ENCODE measurements around the gene RAB3C.

RAB3C gene

GRCh38 chr5:58724992-58725391, 142.1 kb downstream of the RAB3C start:
- H3K36me3 ChIP-seq, result no peaks in the 10 kb centered on the region
- H3K9ac ChIP-seq, result no peak overlapping the region
- no peaks in the 10 kb centered on the region for H4K20me1 ChIP-seq
- no peak overlapping the region for H3K4me3 ChIP-seq
- H3K9me3 ChIP-seq, result no peaks in the 10 kb centered on the region
- H3K4me1 ChIP-seq, result no peaks in the 10 kb centered on the region
- no peak overlapping the region for H3K4me2 ChIP-seq
- H3K27me3 ChIP-seq, result no peaks in the 10 kb centered on the region
- no peak overlapping the region for H3K27ac ChIP-seq
- no peak for TF ChIP-seq Cebpa-rat (IDR thresholded peaks at IDR 0.05)

- Histone ChIP-seq H3K27me3 (no peaks in the 10 kb centered on the region), H3K4me2 (no peak overlapping the region), H3K27ac (no peak overlapping the region), H3K4me1 (no peaks in the 10 kb centered on the region), H3K9me3 (no peaks in the 10 kb centered on the region), H3K9ac (no peak overlapping the region), H3K36me3 (no peaks in the 10 kb centered on the region), H3K4me3 (no peak overlapping the region), H4K20me1 (no peaks in the 10 kb centered on the region)
- no peak for TF ChIP-seq Cebpa-rat (IDR thresholded peaks at IDR 0.05)
Measured at GRCh38 chr5:58731641-58732040, 148.8 kb downstream of the RAB3C start.

GRCh38 chr5:58735637-58736036, 152.8 kb downstream of the RAB3C start:
- no peak for TF ChIP-seq Cebpa-rat (IDR thresholded peaks at IDR 0.05)
- Histone ChIP-seq H3K36me3 (no peaks in the 10 kb centered on the region), H3K27ac (no peak overlapping the region), H3K4me3 (no peak overlapping the region), H3K27me3 (no peaks in the 10 kb centered on the region), H3K4me1 (no peaks in the 10 kb centered on the region), H4K20me1 (no peaks in the 10 kb centered on the region), H3K4me2 (no peak overlapping the region), H3K9ac (no peak overlapping the region), H3K9me3 (no peaks in the 10 kb centered on the region)

GRCh38 chr5:58736214-58736613, 153.3 kb downstream of the RAB3C start:
- Histone ChIP-seq H3K27me3 (no peaks in the 10 kb centered on the region), H3K4me1 (no peaks in the 10 kb centered on the region), H3K4me3 (no peak overlapping the region), H3K27ac (no peak overlapping the region), H4K20me1 (no peaks in the 10 kb centered on the region), H3K9me3 (no peaks in the 10 kb centered on the region), H3K36me3 (no peaks in the 10 kb centered on the region), H3K9ac (no peak overlapping the region), H3K4me2 (no peak overlapping the region)
- no peak for TF ChIP-seq Cebpa-rat (IDR thresholded peaks at IDR 0.05)

- Histone ChIP-seq H3K27ac (no peak overlapping the region), H3K4me1 (no peaks in the 10 kb centered on the region), H4K20me1 (no peaks in the 10 kb centered on the region), H3K36me3 (no peaks in the 10 kb centered on the region), H3K9me3 (no peaks in the 10 kb centered on the region), H3K4me3 (no peak overlapping the region), H3K27me3 (no peaks in the 10 kb centered on the region), H3K4me2 (no peak overlapping the region), H3K9ac (no peak overlapping the region)
- TF ChIP-seq Cebpa-rat (IDR thresholded peaks at IDR 0.05), result no peak
Measured at GRCh38 chr5:58737671-58738070, 154.8 kb downstream of the RAB3C start.

GRCh38 chr5:58738336-58738735, 155.5 kb downstream of the RAB3C start:
- Histone ChIP-seq H3K4me2 (no peak overlapping the region), H3K9me3 (no peaks in the 10 kb centered on the region), H3K4me1 (no peaks in the 10 kb centered on the region), H3K27me3 (no peaks in the 10 kb centered on the region), H3K4me3 (no peak overlapping the region), H3K27ac (no peak overlapping the region), H3K9ac (no peak overlapping the region), H4K20me1 (no peaks in the 10 kb centered on the region), H3K36me3 (no peaks in the 10 kb centered on the region)
- TF ChIP-seq Cebpa-rat (IDR thresholded peaks at IDR 0.05), result no peak

- Histone ChIP-seq H3K9me3 (no peaks in the 10 kb centered on the region), H3K4me2 (no peak overlapping the region), H3K27ac (no peak overlapping the region), H3K4me1 (no peaks in the 10 kb centered on the region), H4K20me1 (no peaks in the 10 kb centered on the region), H3K4me3 (no peak overlapping the region), H3K27me3 (no peaks in the 10 kb centered on the region), H3K9ac (no peak overlapping the region), H3K36me3 (no peaks in the 10 kb centered on the region)
- TF ChIP-seq Cebpa-rat (IDR thresholded peaks at IDR 0.05), result no peak
Measured at GRCh38 chr5:58739051-58739450, 156.2 kb downstream of the RAB3C start.

GRCh38 chr5:58740956-58741355, 158.1 kb downstream of the RAB3C start:
- Histone ChIP-seq H3K27ac (no peak overlapping the region), H3K4me3 (no peak overlapping the region), H4K20me1 (no peaks in the 10 kb centered on the region), H3K36me3 (no peaks in the 10 kb centered on the region), H3K4me2 (no peak overlapping the region), H3K9ac (no peak overlapping the region), H3K27me3 (no peaks in the 10 kb centered on the region), H3K9me3 (no peaks in the 10 kb centered on the region), H3K4me1 (no peaks in the 10 kb centered on the region)
- no peak for TF ChIP-seq Cebpa-rat (IDR thresholded peaks at IDR 0.05)

GRCh38 chr5:58745350-58745749, 162.5 kb downstream of the RAB3C start:
- Histone ChIP-seq H3K9ac (no peak overlapping the region), H3K27me3 (no peaks in the 10 kb centered on the region), H3K36me3 (no peaks in the 10 kb centered on the region), H3K9me3 (no peaks in the 10 kb centered on the region), H4K20me1 (no peaks in the 10 kb centered on the region), H3K4me1 (no peaks in the 10 kb centered on the region), H3K4me3 (no peak overlapping the region), H3K27ac (no peak overlapping the region), H3K4me2 (no peak overlapping the region)
- no peak for TF ChIP-seq Cebpa-rat (IDR thresholded peaks at IDR 0.05)

- no peaks in the 10 kb centered on the region for H3K36me3 ChIP-seq
Measured at GRCh38 chr5:58746321-58746720, 163.4 kb downstream of the RAB3C start.

GRCh38 chr5:58750036-58750435, 167.2 kb downstream of the RAB3C start:
- H3K4me3 ChIP-seq, result no peak overlapping the region
- no peak overlapping the region for H3K4me2 ChIP-seq
- no peaks in the 10 kb centered on the region for H3K4me1 ChIP-seq
- H3K9ac ChIP-seq, result no peak overlapping the region
- no peaks in the 10 kb centered on the region for H4K20me1 ChIP-seq
- TF ChIP-seq Cebpa-rat (IDR thresholded peaks at IDR 0.05), result no peak
- no peaks in the 10 kb centered on the region for H3K9me3 ChIP-seq
- no peaks in the 10 kb centered on the region for H3K27me3 ChIP-seq
- H3K36me3 ChIP-seq, result no peaks in the 10 kb centered on the region
- no peak overlapping the region for H3K27ac ChIP-seq

More at GRCh38 chr5:58746321-58746720, 163.4 kb downstream of the RAB3C start:
- Histone ChIP-seq H3K4me3 (no peak overlapping the region), H3K27ac (no peak overlapping the region), H3K27me3 (no peaks in the 10 kb centered on the region), H4K20me1 (no peaks in the 10 kb centered on the region), H3K4me1 (no peaks in the 10 kb centered on the region), H3K9ac (no peak overlapping the region), H3K4me2 (no peak overlapping the region), H3K9me3 (no peaks in the 10 kb centered on the region)
- TF ChIP-seq Cebpa-rat (IDR thresholded peaks at IDR 0.05), result no peak
